WTC11 (cell line): ENCODE results near the gene WTAP. TPM values are rescaled to one million over a fixed set of nuclear protein-coding genes. Genes with fewer than 3 reads are reported as not detected.

Experiments used
- ATAC-seq: fragments of 200-7000 bp; cut with Tn5 transposase; 2 replicates; pipeline ENCODE4 v1.10.0; 2021; ENCODE audit warnings: mild to moderate bottlenecking, moderate library complexity
- CTCF ChIA-PET: fragments of 300-600 bp; sonication (Branson Sonifier 250); formaldehyde crosslinking; loops from one replicate; lab custom pipeline; 2021; ENCODE audit warnings: antibody characterized with exemption; lab: Charles Lee
- POLR2A ChIA-PET: fragments of 350-600 bp; sonication (Branson Sonifier 250); formaldehyde crosslinking; loops from one replicate; lab custom pipeline; 2021; ENCODE audit warnings: antibody characterized with exemption; lab: Charles Lee
- DNase-seq: peaks from one replicate; pipeline ENCODE4 v3.0.0; 2021; ENCODE audit warnings: low spot score
- H3K27ac Mint-ChIP-seq: 2 replicates; pipeline ENCODE4 v1.8.0; 2021; ENCODE audit warnings: mixed read lengths
- H3K27me3 Mint-ChIP-seq: 2 replicates; pipeline ENCODE4 v1.8.0; 2021; ENCODE audit warnings: low read depth, mild to moderate bottlenecking, moderate library complexity, mixed read lengths
- H3K36me3 Mint-ChIP-seq: 2 replicates; pipeline ENCODE4 v1.8.0; 2021; ENCODE audit warnings: mixed read lengths
- H3K4me1 Mint-ChIP-seq: 2 replicates; pipeline ENCODE4 v1.8.0; 2022; ENCODE audit warnings: mixed read lengths
- H3K4me3 Mint-ChIP-seq: 2 replicates; pipeline ENCODE4 v1.8.0; 2021; ENCODE audit warnings: mild to moderate bottlenecking, moderate library complexity, mixed read lengths
- H3K9me3 Mint-ChIP-seq: 2 replicates; pipeline ENCODE4 v1.8.0; 2021; ENCODE audit warnings: mixed read lengths
- AFF4 ChIP-seq: sonication (generic); formaldehyde crosslinking; IDR thresholded peaks from 2 replicates; pipeline ENCODE4 v1.8.1; 2023; ENCODE audit warnings: mild to moderate bottlenecking, missing genetic modification reagents, borderline replicate concordance
- ATF2 ChIP-seq: sonication (generic); formaldehyde crosslinking; IDR thresholded peaks from 2 replicates; pipeline ENCODE4 v1.8.1; 2022; ENCODE audit warnings: low read depth, missing genetic modification reagents, borderline replicate concordance
- CDX4 ChIP-seq: fragments of 250-450 bp; sonication (Bioruptor Pico); IDR thresholded peaks from 2 replicates; pipeline ENCODE4 v1.9.0; 2021; ENCODE audit warnings: moderate library complexity, mild to moderate bottlenecking, inconsistent platforms, borderline replicate concordance
- E2F1 ChIP-seq: sonication (generic); formaldehyde crosslinking; IDR thresholded peaks from 2 replicates; pipeline ENCODE4 v1.8.0; 2022; ENCODE audit warnings: mild to moderate bottlenecking, missing genetic modification reagents
- ELF4 ChIP-seq: sonication (generic); formaldehyde crosslinking; IDR thresholded peaks from 2 replicates; pipeline ENCODE4 v1.8.1; 2022; ENCODE audit warnings: low read depth, mild to moderate bottlenecking, moderate library complexity, missing genetic modification reagents
- FOXK1 ChIP-seq: sonication (generic); formaldehyde crosslinking; IDR thresholded peaks from 2 replicates; pipeline ENCODE4 v1.8.0; 2022; ENCODE audit warnings: mild to moderate bottlenecking, moderate library complexity, missing genetic modification reagents
- FOXP1 ChIP-seq: sonication (generic); formaldehyde crosslinking; IDR thresholded peaks from 2 replicates; pipeline ENCODE4 v1.8.0; 2022; ENCODE audit warnings: missing genetic modification reagents, mild to moderate bottlenecking, moderate library complexity, borderline replicate concordance
- GABPB1 ChIP-seq: sonication (generic); formaldehyde crosslinking; IDR thresholded peaks from 2 replicates; pipeline ENCODE4 v1.8.1; 2023; ENCODE audit warnings: mild to moderate bottlenecking, missing genetic modification reagents
- MLX ChIP-seq: sonication (generic); formaldehyde crosslinking; IDR thresholded peaks from 2 replicates; pipeline ENCODE4 v1.8.1; 2023; ENCODE audit warnings: mild to moderate bottlenecking, missing genetic modification reagents, moderate library complexity
- NR2C2 ChIP-seq: sonication (generic); formaldehyde crosslinking; IDR thresholded peaks from 2 replicates; pipeline ENCODE4 v1.8.0; 2022; ENCODE audit warnings: mild to moderate bottlenecking, missing genetic modification reagents
- PRRX2 ChIP-seq: fragments of 250-450 bp; sonication (Bioruptor Pico); IDR thresholded peaks from 2 replicates; pipeline ENCODE4 v1.8.0; 2021; ENCODE audit warnings: mild to moderate bottlenecking
- RORB ChIP-seq: fragments of 250-450 bp; sonication (Bioruptor Pico); IDR thresholded peaks from 2 replicates; pipeline ENCODE4 v1.9.0; 2021; ENCODE audit warnings: mild to moderate bottlenecking
- SOX15 ChIP-seq: fragments of 250-450 bp; sonication (Bioruptor Pico); IDR thresholded peaks from 2 replicates; pipeline ENCODE4 v1.9.0; 2021; ENCODE audit warnings: mild to moderate bottlenecking
- ZNF121 ChIP-seq: sonication (generic); formaldehyde crosslinking; IDR thresholded peaks from 2 replicates; pipeline ENCODE4 v1.8.0; 2023; ENCODE audit warnings: missing genetic modification reagents
- ZNF219 ChIP-seq: sonication (generic); formaldehyde crosslinking; IDR thresholded peaks from 2 replicates; pipeline ENCODE4 v1.8.0; 2023; ENCODE audit warnings: missing genetic modification reagents, mild to moderate bottlenecking, borderline replicate concordance
- ZNF416 ChIP-seq: fragments of 250-450 bp; sonication (Bioruptor Pico); IDR thresholded peaks from 2 replicates; pipeline ENCODE4 v1.9.0; 2021; ENCODE audit warnings: mild to moderate bottlenecking, inconsistent platforms
- total RNA-seq: library from RNA; stranded (reverse); gene quantifications from 3 replicates; pipeline ENCODE4 v1.2.3, GENCODE V29; 2021
- TF ChIP-seq, protein P1 (sequence below): sonication (generic); formaldehyde crosslinking; IDR thresholded peaks from 2 replicates; pipeline ENCODE4 v1.8.1; 2022; ENCODE audit warnings: low read depth, mild to moderate bottlenecking, moderate library complexity, missing genetic modification reagents, borderline replicate concordance
- TF ChIP-seq, protein P2 (sequence below): sonication (generic); formaldehyde crosslinking; IDR thresholded peaks from 2 replicates; pipeline ENCODE4 v1.8.1; 2023; ENCODE audit warnings: mild to moderate bottlenecking, missing genetic modification reagents, moderate library complexity

Gene WTAP
- total RNA-seq, 1 experiment from 2014 or later: 88.8 TPM

GRCh38 chr6:159742165-159742564, 14.9 kb downstream of the WTAP start:
- Mint-ChIP-seq H3K36me3 (peaks cover 73% of the 10 kb centered on the region), H3K4me3 (no peak overlapping the region), H3K27me3 (no peaks in the 10 kb centered on the region), H3K9me3 (no peaks in the 10 kb centered on the region), H3K27ac (peak overlapping the region; percentile 57; the same call in 1 of the 2 replicates), H3K4me1 (no peaks in the 10 kb centered on the region)
- CTCF ChIA-PET: no interaction called here
- POLR2A ChIA-PET: no interaction called here
- ATAC-seq (no peak), DNase-seq (no peak)
- no peak for TF ChIP-seq MLX (CRISPR knock-in tag)

GRCh38 chr6:159745081-159745480, 17.8 kb downstream of the WTAP start:
- peaks cover 86% of the 10 kb centered on the region for H3K36me3 Mint-ChIP-seq
- no peak for ATAC-seq
- CTCF ChIA-PET: no interaction called here
- H3K27me3 Mint-ChIP-seq: no peaks in the 10 kb centered on the region
- no peak for TF ChIP-seq CDX4 (CRISPR knock-in tag)
- TF ChIP-seq E2F1 (CRISPR knock-in tag): no peak
- no peak for TF ChIP-seq NR2C2 (CRISPR knock-in tag)
- no peak for TF ChIP-seq ATF2 (CRISPR knock-in tag)
- TF ChIP-seq ZNF416 (CRISPR knock-in tag): no peak
- no peak for TF ChIP-seq ZNF121
- TF ChIP-seq ELF4 (CRISPR knock-in tag): no peak
- TF ChIP-seq PRRX2 (CRISPR knock-in tag): no peak
- no peak for TF ChIP-seq AFF4
- no peak for TF ChIP-seq RORB (CRISPR knock-in tag)
- TF ChIP-seq FOXK1 (CRISPR knock-in tag): no peak
- TF ChIP-seq, protein P1, sequence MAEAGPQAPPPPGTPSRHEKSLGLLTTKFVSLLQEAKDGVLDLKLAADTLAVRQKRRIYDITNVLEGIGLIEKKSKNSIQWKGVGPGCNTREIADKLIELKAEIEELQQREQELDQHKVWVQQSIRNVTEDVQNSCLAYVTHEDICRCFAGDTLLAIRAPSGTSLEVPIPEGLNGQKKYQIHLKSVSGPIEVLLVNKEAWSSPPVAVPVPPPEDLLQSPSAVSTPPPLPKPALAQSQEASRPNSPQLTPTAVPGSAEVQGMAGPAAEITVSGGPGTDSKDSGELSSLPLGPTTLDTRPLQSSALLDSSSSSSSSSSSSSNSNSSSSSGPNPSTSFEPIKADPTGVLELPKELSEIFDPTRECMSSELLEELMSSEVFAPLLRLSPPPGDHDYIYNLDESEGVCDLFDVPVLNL (CRISPR knock-in tag): no peak
- TF ChIP-seq FOXP1 (CRISPR knock-in tag): no peak
- no peak overlapping the region for H3K27ac Mint-ChIP-seq
- H3K4me3 Mint-ChIP-seq: no peak overlapping the region
- POLR2A ChIA-PET: no interaction called here
- DNase-seq: no peak
- no peaks in the 10 kb centered on the region for H3K4me1 Mint-ChIP-seq
- H3K9me3 Mint-ChIP-seq: no peaks in the 10 kb centered on the region

DNA sequence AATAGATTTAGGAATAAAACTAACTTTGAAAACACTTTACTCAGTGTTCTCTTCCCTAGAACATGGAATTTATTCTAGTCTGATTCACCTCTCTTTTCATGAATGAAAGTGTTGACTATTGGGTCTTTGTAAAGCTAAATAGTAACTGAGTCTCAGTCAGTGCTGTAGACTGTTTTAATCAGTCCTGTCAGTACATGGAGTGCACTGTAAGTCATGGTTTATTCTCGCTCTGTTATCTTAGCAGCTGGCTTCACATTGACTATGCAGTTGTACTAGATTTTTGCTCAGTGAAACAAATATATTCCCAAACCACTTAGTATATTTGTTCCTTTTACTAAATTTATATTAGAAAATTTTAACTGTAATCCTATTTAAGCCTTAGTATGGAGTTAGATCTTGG, 19.5 kb downstream of the WTAP start:
- POLR2A ChIA-PET: no interaction called here
- ATAC-seq (no peak), DNase-seq (no peak)
- Mint-ChIP-seq H3K4me3 (no peak overlapping the region), H3K4me1 (no peaks in the 10 kb centered on the region), H3K9me3 (no peaks in the 10 kb centered on the region), H3K27me3 (no peaks in the 10 kb centered on the region), H3K36me3 (peaks cover 81% of the 10 kb centered on the region), H3K27ac (no peak overlapping the region)
- CTCF ChIA-PET: no interaction called here
- no peak for TF ChIP-seq GABPB1
- no peak for TF ChIP-seq E2F1 (CRISPR knock-in tag)
- no peak for TF ChIP-seq ZNF219 (CRISPR knock-in tag)
- TF ChIP-seq, protein P2, sequence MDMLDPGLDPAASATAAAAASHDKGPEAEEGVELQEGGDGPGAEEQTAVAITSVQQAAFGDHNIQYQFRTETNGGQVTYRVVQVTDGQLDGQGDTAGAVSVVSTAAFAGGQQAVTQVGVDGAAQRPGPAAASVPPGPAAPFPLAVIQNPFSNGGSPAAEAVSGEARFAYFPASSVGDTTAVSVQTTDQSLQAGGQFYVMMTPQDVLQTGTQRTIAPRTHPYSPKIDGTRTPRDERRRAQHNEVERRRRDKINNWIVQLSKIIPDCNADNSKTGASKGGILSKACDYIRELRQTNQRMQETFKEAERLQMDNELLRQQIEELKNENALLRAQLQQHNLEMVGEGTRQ (CRISPR knock-in tag): no peak
- no peak for TF ChIP-seq SOX15 (CRISPR knock-in tag)
